Fibroblast of skin of right biceps (primary cell): ENCODE data around the gene CCDC63.
"Not testable (repeated sequence)": the region's sequence is repeated elsewhere in the genome, so short reads cannot be mapped to it uniquely, and the experiment has no call there.

ENCODE experiments used
- DNase-seq: peaks from one replicate; pipeline ENCODE4 v3.0.0-alpha.2; 2013

CCDC63 gene

DNA sequence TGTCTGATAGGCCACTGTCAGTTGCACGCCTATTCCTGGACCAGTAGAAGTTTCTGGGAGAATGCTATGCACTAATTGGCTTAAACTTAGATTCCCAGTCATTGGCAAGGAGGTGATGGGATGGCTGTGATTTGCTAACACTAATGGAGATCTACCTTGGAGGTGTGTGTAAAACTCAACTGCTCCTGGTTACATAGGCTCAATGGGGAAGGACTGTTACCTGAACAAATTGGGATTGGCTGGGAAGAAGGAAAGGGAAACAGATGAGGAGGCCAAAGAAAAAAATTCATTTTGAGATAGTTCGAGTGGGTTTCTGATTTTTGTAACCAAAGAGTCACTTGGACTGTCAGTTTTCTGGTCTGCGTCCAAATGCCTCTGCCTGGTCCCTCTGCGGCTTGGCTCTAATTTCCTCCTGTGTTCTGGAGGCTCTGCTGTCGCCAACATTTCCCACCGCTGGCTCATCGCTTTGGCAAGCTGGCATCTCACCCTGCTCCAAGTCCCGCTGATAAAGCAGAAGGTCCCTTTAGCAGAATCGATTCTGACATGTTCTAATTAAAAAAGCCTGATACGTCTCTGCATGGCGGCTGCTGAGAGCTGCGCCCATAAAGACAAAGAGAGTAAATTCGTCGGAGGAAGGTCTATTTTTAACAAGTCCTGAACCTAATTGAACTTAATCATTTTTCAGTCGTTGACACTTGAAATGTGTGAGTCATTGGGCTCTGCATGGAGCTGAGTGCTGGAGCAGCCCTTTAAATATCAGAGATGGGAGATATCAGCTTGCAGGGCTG, 2.0 kb upstream of the CCDC63 start:
- peak; percentile 81 for DNase-seq

DNA sequence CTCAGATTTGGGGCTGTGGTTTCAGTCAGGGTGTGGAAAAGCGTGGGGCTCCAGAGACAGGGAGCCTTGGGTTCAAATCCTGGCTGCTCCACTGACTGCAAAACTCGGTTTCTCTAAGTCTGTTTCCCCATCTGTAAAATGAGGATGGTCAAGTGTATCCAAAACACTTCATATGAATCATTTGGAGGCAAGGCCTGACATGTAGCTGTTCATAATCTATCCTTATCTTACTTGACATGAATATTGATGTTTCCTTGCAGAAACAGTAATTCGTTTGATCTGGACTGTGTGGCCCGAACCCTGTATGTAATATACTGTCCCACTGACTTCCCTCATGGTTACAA, 1.5 kb upstream of the CCDC63 start:
- DNase-seq: no peak

GRCh38 chr12:110848314-110848923, 1.6 kb downstream of the CCDC63 start:
- no peak for DNase-seq

GRCh38 chr12:110849221-110849620, 2.4 kb downstream of the CCDC63 start:
- DNase-seq: no peak

GRCh38 chr12:110849748-110850403, 3.1 kb downstream of the CCDC63 start:
- DNase-seq: no peak

- DNase-seq: no peak
These were observed 4.0 kb downstream of the CCDC63 start for GRCh38 chr12:110850762-110851161.

DNA sequence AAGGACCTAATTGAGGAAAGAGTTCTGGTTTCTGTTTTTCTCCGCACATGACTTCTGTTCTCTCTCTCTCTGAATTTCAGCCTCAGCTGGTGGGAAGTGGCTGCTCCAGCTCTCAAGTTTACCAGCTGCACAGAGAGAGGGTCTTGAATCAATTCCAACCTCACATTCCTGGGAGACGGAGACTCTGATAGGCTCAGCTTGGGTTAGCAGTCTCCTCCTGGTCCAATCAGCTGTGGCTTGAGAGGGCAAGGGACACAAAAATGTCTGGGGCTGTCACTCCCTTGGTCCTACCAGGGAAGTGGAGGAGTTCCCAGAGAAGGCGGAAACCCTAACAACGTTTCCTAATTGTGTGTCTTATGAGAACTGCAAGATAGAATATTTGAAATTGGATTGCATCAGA, 7.0 kb downstream of the CCDC63 start:
- DNase-seq: peak; percentile 52

DNA sequence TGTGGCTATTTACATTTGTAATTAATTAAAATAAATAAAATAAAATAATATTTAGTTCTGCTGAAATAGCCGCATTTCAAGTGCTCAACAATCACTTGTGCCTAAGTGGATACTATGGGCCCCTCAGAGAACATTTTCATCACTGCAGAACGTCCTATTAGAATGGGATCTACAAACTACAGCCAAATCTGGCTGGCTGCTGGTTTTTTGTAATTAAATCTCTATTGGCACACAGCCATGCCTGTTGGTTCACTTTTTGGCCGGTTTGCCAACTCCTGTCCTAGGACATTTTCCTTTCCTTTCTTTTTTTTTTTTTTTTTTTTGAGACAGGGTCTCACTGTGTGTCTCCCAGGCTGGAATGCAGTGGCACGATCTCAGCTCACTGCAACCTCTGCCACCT, 9.8 kb downstream of the CCDC63 start:
- no peak for DNase-seq

- DNase-seq: no peak
These were observed 10.7 kb downstream of the CCDC63 start for GRCh38 chr12:110857528-110857927.

DNA sequence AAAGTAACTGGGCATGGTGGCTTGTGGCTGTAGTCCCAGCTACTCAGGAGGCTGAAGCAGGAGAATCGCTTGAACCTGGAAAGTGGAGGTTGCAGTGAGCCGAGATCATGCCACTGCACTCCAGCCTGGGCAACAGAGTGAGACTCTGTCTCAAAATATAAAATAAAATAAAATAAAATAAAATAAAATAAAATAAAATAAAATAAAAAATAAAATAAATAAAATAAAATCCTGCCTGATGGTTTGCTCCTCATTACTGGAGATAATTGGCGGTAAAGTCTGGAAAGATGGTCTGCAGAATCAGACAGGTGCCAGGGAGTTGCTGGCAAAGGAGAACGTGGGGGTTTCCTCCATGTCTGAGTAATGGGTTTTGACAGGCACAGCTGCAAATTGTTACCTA, 11.2 kb downstream of the CCDC63 start:
- DNase-seq: not testable (repeated sequence)

DNA sequence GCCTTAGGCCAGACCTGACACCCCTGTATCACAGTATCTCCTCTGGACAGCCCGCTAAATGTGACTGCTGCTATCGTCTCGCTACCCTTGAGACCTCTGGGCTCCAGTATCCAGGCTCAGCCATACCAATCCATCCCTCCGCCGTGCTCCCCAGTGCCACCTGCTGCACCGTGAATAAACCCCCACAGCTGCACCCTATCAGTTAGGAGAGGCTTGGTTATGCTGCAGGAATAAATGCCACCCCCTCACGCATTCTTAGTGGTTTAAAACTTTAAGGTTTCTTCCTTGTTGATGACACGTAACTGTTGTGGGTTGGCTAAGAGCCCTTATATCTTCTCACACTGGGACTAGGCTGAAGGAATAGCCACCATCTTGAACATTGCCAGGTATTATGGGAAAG, 12.1 kb downstream of the CCDC63 start:
- no peak for DNase-seq

GRCh38 chr12:110860833-110861296, 14.1 kb downstream of the CCDC63 start:
- no peak for DNase-seq

DNA sequence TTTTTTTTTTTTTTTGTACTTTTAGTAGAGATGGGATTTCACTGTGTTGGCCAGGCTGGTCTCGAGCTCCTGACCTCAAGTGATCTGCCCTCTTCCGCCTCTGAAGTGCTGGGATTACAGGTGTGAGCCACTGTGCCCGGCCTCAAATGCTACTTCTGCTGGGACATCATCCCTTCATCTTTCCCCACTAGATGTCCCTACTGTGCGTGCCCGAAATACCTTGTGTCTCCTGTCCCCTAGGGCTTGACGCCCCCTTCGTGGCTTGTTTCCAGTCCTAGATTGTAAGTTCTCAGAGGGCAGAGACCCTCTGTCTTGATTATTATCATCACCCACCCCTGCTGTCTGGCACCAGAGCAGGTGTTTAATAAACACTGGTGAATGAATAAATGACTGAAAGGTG, 14.9 kb downstream of the CCDC63 start:
- DNase-seq: no peak

GRCh38 chr12:110862329-110862728, 15.5 kb downstream of the CCDC63 start:
- no peak for DNase-seq

GRCh38 chr12:110863161-110863560, 16.4 kb downstream of the CCDC63 start:
- no peak for DNase-seq

- DNase-seq: no peak
These were observed 18.7 kb downstream of the CCDC63 start for GRCh38 chr12:110865521-110865920.

GRCh38 chr12:110869026-110869425, 22.2 kb downstream of the CCDC63 start:
- DNase-seq: no peak

GRCh38 chr12:110869803-110870202, 23.0 kb downstream of the CCDC63 start:
- no peak for DNase-seq

DNA sequence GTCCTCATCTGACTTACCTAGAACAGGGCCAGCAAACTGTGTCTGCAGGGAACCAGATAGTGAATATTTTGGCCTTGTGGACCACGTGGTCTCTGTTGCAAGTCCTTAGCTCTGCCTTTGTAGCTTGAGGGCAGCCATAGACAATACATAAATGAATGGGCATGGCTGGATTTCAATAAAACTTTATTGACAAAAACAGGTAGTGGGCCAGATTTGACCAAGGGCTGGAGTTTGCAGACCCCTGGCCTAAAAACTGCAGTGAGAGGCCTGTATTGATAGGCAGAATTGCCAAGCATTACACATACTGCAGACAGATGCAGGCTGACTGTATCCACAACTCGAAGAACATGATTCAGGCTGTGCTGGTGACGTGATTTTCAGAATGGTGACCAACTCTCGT, 25.3 kb downstream of the CCDC63 start:
- no peak for DNase-seq

GRCh38 chr12:110874351-110874750, 27.6 kb downstream of the CCDC63 start:
- DNase-seq: no peak

GRCh38 chr12:110874781-110875180, 28.0 kb downstream of the CCDC63 start:
- no peak for DNase-seq

- no peak for DNase-seq
These were observed 33.9 kb downstream of the CCDC63 start for GRCh38 chr12:110880651-110881050.

DNA sequence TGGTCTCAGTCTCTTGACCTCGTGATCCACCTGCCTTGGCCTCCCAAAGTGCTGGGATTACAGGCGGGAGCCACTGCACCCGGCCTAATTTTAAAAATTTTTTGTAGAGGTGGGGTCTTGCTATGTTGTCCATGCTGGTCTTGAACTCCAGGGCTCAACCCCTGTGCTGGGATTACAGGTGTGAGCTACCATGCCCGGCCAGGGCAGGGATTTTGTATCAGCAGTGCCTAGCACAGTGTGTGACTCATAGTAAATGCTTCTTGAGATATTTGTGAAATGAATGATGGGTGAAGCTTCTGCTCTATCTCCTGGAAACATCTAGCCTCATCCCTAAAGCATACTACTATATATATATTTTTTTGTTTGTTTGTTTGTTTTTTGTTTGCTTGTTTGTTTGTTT, 36.5 kb downstream of the CCDC63 start:
- DNase-seq: no peak

- DNase-seq: no peak
These were observed 38.5 kb downstream of the CCDC63 start for GRCh38 chr12:110885152-110885840.
